ENCODE results near the gene KCNAB1. TPM values are rescaled to one million over a fixed set of nuclear protein-coding genes. Genes with fewer than 3 reads are reported as not detected.

Gene KCNAB1
- total and polyA plus RNA-seq, 4 donors, result 0.76 to 2.8 (median 1.0) TPM

DNA sequence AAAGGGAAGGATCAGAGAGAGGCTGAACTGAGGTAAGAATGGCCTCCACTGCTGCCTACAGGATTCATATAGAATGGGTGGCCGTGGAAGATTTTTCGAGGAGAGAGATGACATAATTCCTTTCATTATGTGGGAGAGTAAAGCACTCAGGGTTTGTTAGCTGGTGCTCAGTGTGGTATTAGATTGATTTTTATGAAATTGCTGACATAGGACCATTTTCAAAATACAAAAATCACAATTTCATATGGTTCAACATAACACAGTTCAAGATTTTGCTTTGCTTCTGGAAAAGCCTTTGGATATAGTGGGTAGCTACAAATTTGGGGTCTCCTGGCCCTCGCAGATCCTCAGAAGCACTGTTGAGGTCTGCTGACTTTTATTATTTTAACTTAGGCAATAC, 95.4 kb downstream of the KCNAB1 start:
- no peak for TF ChIP-seq GABPA (IDR thresholded peaks at IDR 0.05 in 1 of 2, conservative IDR thresholded peaks at IDR 0.05 in 1 of 2)
- TF ChIP-seq, protein P1, sequence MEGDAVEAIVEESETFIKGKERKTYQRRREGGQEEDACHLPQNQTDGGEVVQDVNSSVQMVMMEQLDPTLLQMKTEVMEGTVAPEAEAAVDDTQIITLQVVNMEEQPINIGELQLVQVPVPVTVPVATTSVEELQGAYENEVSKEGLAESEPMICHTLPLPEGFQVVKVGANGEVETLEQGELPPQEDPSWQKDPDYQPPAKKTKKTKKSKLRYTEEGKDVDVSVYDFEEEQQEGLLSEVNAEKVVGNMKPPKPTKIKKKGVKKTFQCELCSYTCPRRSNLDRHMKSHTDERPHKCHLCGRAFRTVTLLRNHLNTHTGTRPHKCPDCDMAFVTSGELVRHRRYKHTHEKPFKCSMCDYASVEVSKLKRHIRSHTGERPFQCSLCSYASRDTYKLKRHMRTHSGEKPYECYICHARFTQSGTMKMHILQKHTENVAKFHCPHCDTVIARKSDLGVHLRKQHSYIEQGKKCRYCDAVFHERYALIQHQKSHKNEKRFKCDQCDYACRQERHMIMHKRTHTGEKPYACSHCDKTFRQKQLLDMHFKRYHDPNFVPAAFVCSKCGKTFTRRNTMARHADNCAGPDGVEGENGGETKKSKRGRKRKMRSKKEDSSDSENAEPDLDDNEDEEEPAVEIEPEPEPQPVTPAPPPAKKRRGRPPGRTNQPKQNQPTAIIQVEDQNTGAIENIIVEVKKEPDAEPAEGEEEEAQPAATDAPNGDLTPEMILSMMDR (IDR thresholded peaks at IDR 0.05; ENCODE audit: low read depth, low read length, missing input control), result no peak
- WGBS, result 90% methylated on average over 3 of the region's 3 CpGs
- Histone ChIP-seq H3K9me3 (ENCODE audit: control insufficient read depth in 4 of 4, low read length in 3 of 4) (no peaks in the 10 kb centered on the region), H3K4me1 (ENCODE audit: control insufficient read depth in 4 of 4, insufficient read depth in 4 of 4, low read length in 3 of 4) (no peaks in the 10 kb centered on the region), H3K4me3 (ENCODE audit: low read depth in 1 of 3, low read length in 3 of 3) (no peak overlapping the region), H3K36me3 (ENCODE audit: control insufficient read depth in 4 of 4, insufficient read depth in 3 of 4, low read depth in 1 of 4, low read length in 3 of 4) (no peaks in the 10 kb centered on the region), H3K27me3 (ENCODE audit: control insufficient read depth in 4 of 4, insufficient read depth in 4 of 4, low read length in 3 of 4) (no peaks in the 10 kb centered on the region), H3K27ac (ENCODE audit: low read depth in 1 of 2, low read length in 2 of 2) (no peak overlapping the region), H3K9ac (ENCODE audit: low read depth in 1 of 2, low read length in 2 of 2) (no peak overlapping the region)
- no peak for DNase-seq (ENCODE audit: low spot score)

DNA sequence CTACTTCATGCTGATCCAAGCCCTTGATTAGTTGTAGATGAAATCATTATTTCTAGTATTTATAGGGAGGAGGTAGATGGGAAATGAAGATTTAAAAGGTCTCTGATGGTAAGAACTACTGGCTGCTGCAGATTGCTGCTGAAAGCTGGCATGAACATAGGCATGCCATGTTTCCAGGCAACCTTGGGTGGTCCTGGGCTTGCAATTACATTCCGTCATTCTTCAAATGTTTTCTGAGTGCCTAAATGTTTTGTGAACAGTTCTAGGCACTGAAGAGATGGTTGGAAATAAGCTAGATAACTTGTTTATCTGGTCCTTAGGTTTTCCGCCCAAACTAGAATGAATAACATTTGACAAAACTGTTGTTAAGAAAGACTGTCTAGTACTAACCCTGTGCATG, 95.8 kb downstream of the KCNAB1 start:
- H3K27ac ChIP-seq (ENCODE audit: low read depth in 1 of 2, low read length in 2 of 2), result no peak overlapping the region
- H3K9me3 ChIP-seq (ENCODE audit: control insufficient read depth in 4 of 4, low read length in 3 of 4), result no peaks in the 10 kb centered on the region
- TF ChIP-seq, protein P2, sequence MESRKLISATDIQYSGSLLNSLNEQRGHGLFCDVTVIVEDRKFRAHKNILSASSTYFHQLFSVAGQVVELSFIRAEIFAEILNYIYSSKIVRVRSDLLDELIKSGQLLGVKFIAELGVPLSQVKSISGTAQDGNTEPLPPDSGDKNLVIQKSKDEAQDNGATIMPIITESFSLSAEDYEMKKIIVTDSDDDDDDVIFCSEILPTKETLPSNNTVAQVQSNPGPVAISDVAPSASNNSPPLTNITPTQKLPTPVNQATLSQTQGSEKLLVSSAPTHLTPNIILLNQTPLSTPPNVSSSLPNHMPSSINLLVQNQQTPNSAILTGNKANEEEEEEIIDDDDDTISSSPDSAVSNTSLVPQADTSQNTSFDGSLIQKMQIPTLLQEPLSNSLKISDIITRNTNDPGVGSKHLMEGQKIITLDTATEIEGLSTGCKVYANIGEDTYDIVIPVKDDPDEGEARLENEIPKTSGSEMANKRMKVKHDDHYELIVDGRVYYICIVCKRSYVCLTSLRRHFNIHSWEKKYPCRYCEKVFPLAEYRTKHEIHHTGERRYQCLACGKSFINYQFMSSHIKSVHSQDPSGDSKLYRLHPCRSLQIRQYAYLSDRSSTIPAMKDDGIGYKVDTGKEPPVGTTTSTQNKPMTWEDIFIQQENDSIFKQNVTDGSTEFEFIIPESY (IDR thresholded peaks at IDR 0.05), result no peak
- TF ChIP-seq HNF4A (conservative IDR thresholded peaks at IDR 0.05), result no peak
- no peak for TF ChIP-seq SP1 (IDR thresholded peaks at IDR 0.05)
- TF ChIP-seq FOXA2 (IDR thresholded peaks at IDR 0.05), result no peak
- TF ChIP-seq, protein P3, sequence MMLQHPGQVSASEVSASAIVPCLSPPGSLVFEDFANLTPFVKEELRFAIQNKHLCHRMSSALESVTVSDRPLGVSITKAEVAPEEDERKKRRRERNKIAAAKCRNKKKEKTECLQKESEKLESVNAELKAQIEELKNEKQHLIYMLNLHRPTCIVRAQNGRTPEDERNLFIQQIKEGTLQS (IDR thresholded peaks at IDR 0.05), result no peak
- TF ChIP-seq NR2F2 (IDR thresholded peaks at IDR 0.05), result no peak
- TF ChIP-seq TAF1 (conservative IDR thresholded peaks at IDR 0.05), result no peak
- 88% methylated on average over 2 of the region's 2 CpGs for WGBS
- no peaks in the 10 kb centered on the region for H3K36me3 ChIP-seq (ENCODE audit: control insufficient read depth in 4 of 4, insufficient read depth in 3 of 4, low read depth in 1 of 4, low read length in 3 of 4)
- no peaks in the 10 kb centered on the region for H3K27me3 ChIP-seq (ENCODE audit: control insufficient read depth in 4 of 4, insufficient read depth in 4 of 4, low read length in 3 of 4)
- H3K4me1 ChIP-seq (ENCODE audit: control insufficient read depth in 4 of 4, insufficient read depth in 4 of 4, low read length in 3 of 4), result no peaks in the 10 kb centered on the region
- DNase-seq (ENCODE audit: low spot score), result no peak
- H3K4me3 ChIP-seq (ENCODE audit: low read depth in 1 of 3, low read length in 3 of 3), result no peak overlapping the region
- H3K9ac ChIP-seq (ENCODE audit: low read depth in 1 of 2, low read length in 2 of 2), result no peak overlapping the region

DNA sequence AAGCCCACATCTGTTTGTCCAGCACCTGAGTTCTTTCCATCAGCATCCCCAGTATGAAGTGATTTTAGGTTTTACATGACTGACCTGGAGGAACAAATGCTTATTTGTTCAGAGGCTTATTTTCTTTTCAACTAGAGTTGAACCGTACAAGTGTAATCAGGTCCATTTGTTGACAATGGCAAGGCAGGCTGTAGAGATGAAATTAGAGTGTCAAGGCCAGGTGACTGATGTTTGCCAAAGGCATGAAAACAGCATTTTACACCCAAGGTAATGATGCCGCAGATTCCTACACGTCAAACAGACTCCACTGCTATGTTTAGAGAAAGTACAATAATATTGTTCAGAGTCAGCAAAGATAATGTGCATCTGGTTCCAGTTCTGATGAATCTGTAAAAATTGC, 96.5 kb downstream of the KCNAB1 start:
- TF ChIP-seq, protein P1 (IDR thresholded peaks at IDR 0.05; ENCODE audit: low read depth, low read length, missing input control), result no peak
- TF ChIP-seq SP1 (IDR thresholded peaks at IDR 0.05) (no peak), RAD21 (IDR thresholded peaks at IDR 0.05) (no peak), NR2F2 (IDR thresholded peaks at IDR 0.05) (no peak), HNF4G (IDR thresholded peaks at IDR 0.05) (no peak)
- TF ChIP-seq, protein P2 (IDR thresholded peaks at IDR 0.05), result no peak
- TF ChIP-seq, protein P4, sequence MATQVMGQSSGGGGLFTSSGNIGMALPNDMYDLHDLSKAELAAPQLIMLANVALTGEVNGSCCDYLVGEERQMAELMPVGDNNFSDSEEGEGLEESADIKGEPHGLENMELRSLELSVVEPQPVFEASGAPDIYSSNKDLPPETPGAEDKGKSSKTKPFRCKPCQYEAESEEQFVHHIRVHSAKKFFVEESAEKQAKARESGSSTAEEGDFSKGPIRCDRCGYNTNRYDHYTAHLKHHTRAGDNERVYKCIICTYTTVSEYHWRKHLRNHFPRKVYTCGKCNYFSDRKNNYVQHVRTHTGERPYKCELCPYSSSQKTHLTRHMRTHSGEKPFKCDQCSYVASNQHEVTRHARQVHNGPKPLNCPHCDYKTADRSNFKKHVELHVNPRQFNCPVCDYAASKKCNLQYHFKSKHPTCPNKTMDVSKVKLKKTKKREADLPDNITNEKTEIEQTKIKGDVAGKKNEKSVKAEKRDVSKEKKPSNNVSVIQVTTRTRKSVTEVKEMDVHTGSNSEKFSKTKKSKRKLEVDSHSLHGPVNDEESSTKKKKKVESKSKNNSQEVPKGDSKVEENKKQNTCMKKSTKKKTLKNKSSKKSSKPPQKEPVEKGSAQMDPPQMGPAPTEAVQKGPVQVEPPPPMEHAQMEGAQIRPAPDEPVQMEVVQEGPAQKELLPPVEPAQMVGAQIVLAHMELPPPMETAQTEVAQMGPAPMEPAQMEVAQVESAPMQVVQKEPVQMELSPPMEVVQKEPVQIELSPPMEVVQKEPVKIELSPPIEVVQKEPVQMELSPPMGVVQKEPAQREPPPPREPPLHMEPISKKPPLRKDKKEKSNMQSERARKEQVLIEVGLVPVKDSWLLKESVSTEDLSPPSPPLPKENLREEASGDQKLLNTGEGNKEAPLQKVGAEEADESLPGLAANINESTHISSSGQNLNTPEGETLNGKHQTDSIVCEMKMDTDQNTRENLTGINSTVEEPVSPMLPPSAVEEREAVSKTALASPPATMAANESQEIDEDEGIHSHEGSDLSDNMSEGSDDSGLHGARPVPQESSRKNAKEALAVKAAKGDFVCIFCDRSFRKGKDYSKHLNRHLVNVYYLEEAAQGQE (IDR thresholded peaks at IDR 0.05), result no peak
- TF ChIP-seq, protein P5, sequence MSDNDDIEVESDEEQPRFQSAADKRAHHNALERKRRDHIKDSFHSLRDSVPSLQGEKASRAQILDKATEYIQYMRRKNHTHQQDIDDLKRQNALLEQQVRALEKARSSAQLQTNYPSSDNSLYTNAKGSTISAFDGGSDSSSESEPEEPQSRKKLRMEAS (IDR thresholded peaks at IDR 0.05), result no peak
- 28% methylated on average over 3 of the region's 3 CpGs for WGBS

More for the DNA sequence above, 96.5 kb downstream of the KCNAB1 start:
- Histone ChIP-seq H3K27me3 (ENCODE audit: control insufficient read depth in 4 of 4, insufficient read depth in 4 of 4, low read length in 3 of 4) (no peaks in the 10 kb centered on the region), H3K36me3 (ENCODE audit: control insufficient read depth in 4 of 4, insufficient read depth in 3 of 4, low read depth in 1 of 4, low read length in 3 of 4) (no peaks in the 10 kb centered on the region), H3K9ac (ENCODE audit: low read depth in 1 of 2, low read length in 2 of 2) (no peak overlapping the region), H3K9me3 (ENCODE audit: control insufficient read depth in 4 of 4, low read length in 3 of 4) (no peaks in the 10 kb centered on the region), H3K27ac (ENCODE audit: low read depth in 1 of 2, low read length in 2 of 2) (no peak overlapping the region), H3K4me1 (ENCODE audit: control insufficient read depth in 4 of 4, insufficient read depth in 4 of 4, low read length in 3 of 4) (no peaks in the 10 kb centered on the region), H3K4me3 (ENCODE audit: low read depth in 1 of 3, low read length in 3 of 3) (no peak overlapping the region)
- no peak for DNase-seq (ENCODE audit: low spot score)

Data from liver (tissue), 9 donors.